SK-N-SH (cell line): Measurements from ENCODE around the gene KIAA1549. TPM values are rescaled to one million over a fixed set of nuclear protein-coding genes. Genes with fewer than 3 reads are reported as not detected.

Experiments
- CTCF ChIA-PET: fragments of 300-600, 350-600 bp; formaldehyde crosslinking; extraction: SDS; loops from one replicate; lab custom pipeline; 2021; lab: Yijun Ruan, JAX
- POLR2A ChIA-PET: fragments of 350-600 bp; sonication (Branson Sonifier 250); formaldehyde crosslinking; extraction: SDS; loops from one replicate; lab custom pipeline; 2020; ENCODE audit warnings: antibody characterized with exemption, inconsistent platforms; lab: Yijun Ruan, JAX
- DNase-seq: peaks from one replicate; pipeline ENCODE4 v3.0.0; 2012
- H2AFZ ChIP-seq: fragments of 200-600 bp; sonication (generic); 2 replicates; pipeline ENCODE4 v1.8.1; 2016; ENCODE audit warnings: antibody characterized with exemption, mild to moderate bottlenecking, low read depth
- H3F3A ChIP-seq: fragments of 200-600 bp; sonication (generic); replicated peaks from 2 replicates; pipeline ENCODE3; 2016; ENCODE audit warnings: antibody characterized with exemption, mild to moderate bottlenecking; ENCODE audit not compliant: insufficient read depth
- H3K27ac ChIP-seq, 2 experiments: fragments of 200-500 bp in 1 of 2; fragments of 200-600 bp in 1 of 2; sonication (Bioruptor generic) in 1 of 2; sonication (generic), shearing (Covaris generic) in 1 of 2; 2 replicates each; pipeline versions ENCODE4 v1.5.1 to v1.6.1; 2014 to 2016; ENCODE audit warnings: low read depth in 2 of 2, inconsistent platforms in 1 of 2, low read length in 1 of 2, mild to moderate bottlenecking in 1 of 2, mixed read lengths in 1 of 2
- H3K27me3 ChIP-seq: fragments of 200-600 bp; sonication (generic), shearing (Covaris generic); 2 replicates; pipeline ENCODE4 v1.6.1; 2016; ENCODE audit warnings: mixed run types; ENCODE audit not compliant: insufficient read depth
- H3K36me3 ChIP-seq, 2 experiments: fragments of 200-500 bp in 1 of 2; fragments of 200-600 bp in 1 of 2; sonication (Bioruptor generic) in 1 of 2; sonication (generic) in 1 of 2; replicated peaks in 1 of 2; 2 replicates each; pipeline versions ENCODE3 to v1.5.1; 2014 to 2016; ENCODE audit warnings: low read length in 1 of 2, mild to moderate bottlenecking in 1 of 2; ENCODE audit not compliant: insufficient read depth in 2 of 2, control insufficient read depth in 1 of 2
- H3K4me1 ChIP-seq, 2 experiments: fragments of 200-500 bp in 1 of 2; fragments of 200-600 bp in 1 of 2; sonication (Bioruptor generic) in 1 of 2; sonication (generic), shearing (Covaris generic) in 1 of 2; 2 replicates each; pipeline versions ENCODE4 v1.5.1 to v1.6.1; 2014 to 2016; ENCODE audit warnings: low read depth in 1 of 2, low read length in 1 of 2, mixed run types in 1 of 2; ENCODE audit not compliant: insufficient read depth in 2 of 2, control insufficient read depth in 1 of 2
- H3K4me2 ChIP-seq: fragments of 200-600 bp; sonication (generic), shearing (Covaris generic); 2 replicates; pipeline ENCODE4 v1.6.1; 2017; ENCODE audit warnings: mixed run types
- H3K4me3 ChIP-seq, 2 experiments: fragments of 200-500 bp in 1 of 2; fragments of 200-600 bp in 1 of 2; sonication (Bioruptor generic) in 1 of 2; sonication (generic), shearing (Covaris generic) in 1 of 2; 2 replicates each; pipeline versions ENCODE4 v1.5.1 to v1.8.1; 2014 to 2016; ENCODE audit warnings: low read depth in 2 of 2, inconsistent platforms in 1 of 2, low read length in 1 of 2, mild to moderate bottlenecking in 1 of 2, mixed read lengths in 1 of 2, moderate library complexity in 1 of 2
- H3K79me2 ChIP-seq: fragments of 200-600 bp; sonication (generic); 2 replicates; pipeline ENCODE4 v1.8.1; 2017; ENCODE audit warnings: mild to moderate bottlenecking; ENCODE audit not compliant: insufficient read depth
- H3K9ac ChIP-seq: fragments of 200-600 bp; sonication (generic); 2 replicates; pipeline ENCODE4 v1.6.1; 2017; ENCODE audit warnings: mixed run types
- H3K9me2 ChIP-seq: fragments of 200-600 bp; sonication (generic); 2 replicates; pipeline ENCODE4 v1.6.1; 2017; ENCODE audit warnings: mixed run types
- H3K9me3 ChIP-seq: fragments of 200-600 bp; sonication (generic); 2 replicates; pipeline ENCODE4 v1.6.1; 2017; ENCODE audit warnings: mixed run types, mild to moderate bottlenecking, moderate library complexity
- H4K20me1 ChIP-seq: fragments of 200-600 bp; sonication (generic); 2 replicates; pipeline ENCODE4 v1.6.1; 2017; ENCODE audit warnings: mild to moderate bottlenecking, mixed run types; ENCODE audit not compliant: insufficient read depth
- CTCF ChIP-seq: fragments of 200-600 bp; sonication (generic); IDR thresholded peaks from 2 replicates; pipeline ENCODE4 v1.6.1; 2017; ENCODE audit warnings: antibody characterized with exemption, mild to moderate bottlenecking, moderate library complexity
- ELF1 ChIP-seq: IDR thresholded peaks from 2 replicates; pipeline ENCODE4 v1.4.0; 2012
- EZH2phosphoT487 ChIP-seq: fragments of 200-600 bp; sonication (generic); IDR thresholded peaks from 2 replicates; pipeline ENCODE4 v1.6.1; 2017; ENCODE audit warnings: low read depth, mixed run types, mild to moderate bottlenecking, antibody characterized with exemption, moderate library complexity, borderline replicate concordance
- FOSL2 ChIP-seq: IDR thresholded peaks from 2 replicates; pipeline ENCODE4 v1.4.0; 2012; ENCODE audit warnings: low read depth, mild to moderate bottlenecking, moderate library complexity, borderline replicate concordance
- FOXJ3 ChIP-seq: sonication (generic); formaldehyde crosslinking; IDR thresholded peaks from 2 replicates; pipeline ENCODE4 v1.5.1; 2020; ENCODE audit warnings: mild to moderate bottlenecking, missing genetic modification reagents
- GABPA ChIP-seq: IDR thresholded peaks from 2 replicates; pipeline ENCODE4 v1.4.0; 2012; ENCODE audit warnings: low read depth, mild to moderate bottlenecking
- GATA2 ChIP-seq: sonication (generic); formaldehyde crosslinking; IDR thresholded peaks from 2 replicates; pipeline ENCODE4 v1.5.0; 2020; ENCODE audit warnings: mild to moderate bottlenecking, missing genetic modification reagents
- IRF3 ChIP-seq: fragments of 150-350 bp; IDR thresholded peaks from 2 replicates; pipeline ENCODE4 v1.6.1; 2016; ENCODE audit warnings: mild to moderate bottlenecking, low read depth, low read length
- MAX ChIP-seq: IDR thresholded peaks from 2 replicates; pipeline ENCODE4 v1.4.0; 2012; ENCODE audit warnings: low read depth
- MXI1 ChIP-seq: IDR thresholded peaks from 2 replicates; pipeline ENCODE4 v1.6.1; 2012; ENCODE audit warnings: mild to moderate bottlenecking, low read depth, low read length, improper control_type of control experiment
- NRF1 ChIP-seq: IDR thresholded peaks from 2 replicates; pipeline ENCODE4 v1.6.1; 2012; ENCODE audit warnings: low read depth, mild to moderate bottlenecking, low read length
- PBX3 ChIP-seq: IDR thresholded peaks from 2 replicates; pipeline ENCODE4; 2012
- RAD21 ChIP-seq: IDR thresholded peaks from 2 replicates; pipeline ENCODE4 v1.6.1; 2012; ENCODE audit warnings: mild to moderate bottlenecking, low read length
- RCOR1 ChIP-seq: fragments of 150-350 bp; IDR thresholded peaks from 2 replicates; pipeline ENCODE4 v1.6.1; 2017; ENCODE audit warnings: antibody characterized with exemption, low read length
- SIN3A ChIP-seq: IDR thresholded peaks from 2 replicates; pipeline ENCODE4 v1.6.1; 2012; ENCODE audit warnings: low read depth, mild to moderate bottlenecking, low read length, moderate library complexity, borderline replicate concordance
- TCF12 ChIP-seq: IDR thresholded peaks from 2 replicates; pipeline ENCODE4 v1.4.0; 2012
- USF1 ChIP-seq: IDR thresholded peaks from 2 replicates; pipeline ENCODE4 v1.4.0; 2012; ENCODE audit warnings: low read depth, borderline replicate concordance
- WGBS: methylation state at CpG from one replicate; pipeline ENCODE4 v1.1.6; 2017; ENCODE audit warnings: low lambda C conversion rate; 5-methylcytosine and 5-hydroxymethylcytosine counted together
- polyA plus RNA-seq, 3 experiments: library from polyadenylated mRNA; depleted of rRNA; stranded (reverse); fragments of >200 nt; gene quantifications; 2 replicates each; pipeline ENCODE4 v1.2.3, GENCODE V29; 2012

KIAA1549 gene
- polyA plus RNA-seq, 1 of the 3 experiments (the other 2 are of a cell fraction), result 3.6 TPM

GRCh38 chr7:138980563-138981291 is 462 bp downstream of the KIAA1549 start:
- peaks cover 0 to 37% of the 10 kb centered on the region in 2 experiments; a peak in 3 of 4 replicates for H3K4me1 ChIP-seq
- H3K27me3 ChIP-seq, result no peaks in the 10 kb centered on the region
- TF ChIP-seq MAX, result 0 out of 2 replicates have a peak, but pooled peaks have one; percentile 21
- peak; percentile 15; the same call in 1 of the 2 replicates for TF ChIP-seq RAD21
- no peak for TF ChIP-seq CTCF
- peak; percentile 81; the same call in 1 of the 2 replicates for TF ChIP-seq SIN3A
- TF ChIP-seq GABPA, result no peak
- TF ChIP-seq NRF1, result no peak
- no peak for TF ChIP-seq RCOR1
- peak overlapping the region; percentile 97 for H2AFZ ChIP-seq
- H4K20me1 ChIP-seq, result peaks cover 12% of the 10 kb centered on the region
- H3K9me3 ChIP-seq, result no peaks in the 10 kb centered on the region
- peak; percentile 51 for DNase-seq
- peak overlapping the region; percentile 35 to 64; a peak in 3 of 4 replicates for H3K27ac ChIP-seq
- H3K4me3 ChIP-seq, result peak overlapping the region; percentile 59 to 89
- peaks cover 0 to 7% of the 10 kb centered on the region in 2 experiments for H3K36me3 ChIP-seq
- H3K9me2 ChIP-seq, result no peaks in the 10 kb centered on the region
- POLR2A ChIA-PET, result interaction anchor here (0.7 to 1.9 kb wide), 5 partner anchors 10 to 482 kb away, joined by 3 to 7 read pairs (median 5); no protein-coding TSS in a partner anchor
- peaks cover 44% of the 10 kb centered on the region for H3K79me2 ChIP-seq
- peaks cover 5% of the 10 kb centered on the region for H3F3A ChIP-seq
- CTCF ChIA-PET, result interaction anchor here (0.7 to 5.6 kb wide), 17 partner anchors 10 to 360 kb away, joined by 3 to 65 read pairs (median 5); no protein-coding TSS in a partner anchor
- peak overlapping the region; percentile 78 for H3K9ac ChIP-seq
- peak overlapping the region; percentile 94 for H3K4me2 ChIP-seq
- 5% methylated on average over 44 of the region's 68 CpGs for whole genome bisulfite sequencing

GRCh38 chr7:138979988-138980562 is 1.1 kb downstream of the KIAA1549 start:
- peaks cover 5% of the 10 kb centered on the region for H3F3A ChIP-seq
- H3K4me3 ChIP-seq, result peak overlapping the region; percentile 59 to 89
- no peaks in the 10 kb centered on the region for H3K27me3 ChIP-seq
- H4K20me1 ChIP-seq, result peaks cover 19% of the 10 kb centered on the region
- H3K27ac ChIP-seq, result peak overlapping the region; percentile 1 to 64; a peak in 3 of 4 replicates
- no peaks in the 10 kb centered on the region for H3K9me2 ChIP-seq
- peak; percentile 54 for DNase-seq
- WGBS, result 25% methylated on average over 9 of the region's 9 CpGs
- POLR2A ChIA-PET, result interaction anchor here (0.7 to 1.8 kb wide), 3 partner anchors 89 to 481 kb away, joined by 3 to 6 read pairs (median 4); no protein-coding TSS in a partner anchor
- peak overlapping the region; percentile 78 for H3K9ac ChIP-seq
- H3K79me2 ChIP-seq, result peaks cover 51% of the 10 kb centered on the region
- H3K4me2 ChIP-seq, result peak overlapping the region; percentile 94
- no peak for TF ChIP-seq MAX
- no peak for TF ChIP-seq FOXJ3
- TF ChIP-seq FOSL2, result no peak
- no peak for TF ChIP-seq IRF3
- no peak for TF ChIP-seq MXI1
- TF ChIP-seq RCOR1, result no peak; the same call in 1 of the 2 replicates
- TF ChIP-seq TCF12, result no peak; the same call in 1 of the 2 replicates
- TF ChIP-seq USF1, result no peak
- TF ChIP-seq RAD21, result 0 out of 2 replicates have a peak, but pooled peaks have one; percentile 13
- TF ChIP-seq GATA2 (CRISPR knock-in tag), result no peak
- 0 out of 2 replicates have a peak, but pooled peaks have one; percentile 19 for TF ChIP-seq PBX3
- TF ChIP-seq EZH2phosphoT487, result no peak
- no peak for TF ChIP-seq ELF1
- TF ChIP-seq SIN3A, result no peak
- H3K36me3 ChIP-seq, result peaks cover 0 to 7% of the 10 kb centered on the region in 2 experiments
- H3K4me1 ChIP-seq, result peaks cover 0 to 42% of the 10 kb centered on the region in 2 experiments; a peak in 3 of 4 replicates
- CTCF ChIA-PET, result interaction anchor here (0.6 to 5.6 kb wide), 19 partner anchors 10 to 360 kb away, joined by 3 to 65 read pairs (median 5); no protein-coding TSS in a partner anchor
- peak overlapping the region; percentile 97 for H2AFZ ChIP-seq
- H3K9me3 ChIP-seq, result no peaks in the 10 kb centered on the region
